Measurements from ENCODE around the gene SLC2A9. TPM values are rescaled to one million over a fixed set of nuclear protein-coding genes. Genes with fewer than 3 reads are reported as not detected.

SLC2A9 gene
- total and polyA plus RNA-seq, 2 of the 4 experiments (the other 2 are of a cell fraction): 0.72 to 2.1 TPM

GRCh38 chr4:9891740-9892139 is 129.6 kb downstream of the SLC2A9 start:
- H3K14ac ChIP-seq (replicated peaks; ENCODE audit: low read depth, low read length): no peak overlapping the region
- H3K4me1 ChIP-seq (ENCODE audit: control insufficient read depth, insufficient read depth, low read length): no peaks in the 10 kb centered on the region
- H2AFZ ChIP-seq (replicated peaks; ENCODE audit: low read length, poor library complexity): no peak overlapping the region
- no peaks in the 10 kb centered on the region for H3K79me1 ChIP-seq (ENCODE audit: low read depth in 1 of 2, low read length in 2 of 2)
- H3K9me3 ChIP-seq (ENCODE audit: control insufficient read depth, insufficient read depth, low read length): no peaks in the 10 kb centered on the region
- H2AK5ac ChIP-seq (ENCODE audit: low read depth, low read length): no peak overlapping the region
- no peak overlapping the region for H2BK20ac ChIP-seq (ENCODE audit: low read depth, low read length)
- no peaks in the 10 kb centered on the region; the same call in 1 of the 2 replicates for H3K9me1 ChIP-seq (ENCODE audit: insufficient read depth, low read length)
- H3K23ac ChIP-seq (ENCODE audit: low read depth, low read length): no peak overlapping the region
- H4K20me1 ChIP-seq (ENCODE audit: insufficient read depth, low read length): no peaks in the 10 kb centered on the region
- intact Hi-C loops (cut with micrococcal nuclease): loop anchor here (10.0 kb wide), 1 partner anchor 127 kb away; no protein-coding TSS in a partner anchor
- BruUV-seq (replicated peaks): no TSS peak
- H3K18ac ChIP-seq (ENCODE audit: low read depth, low read length): no peak overlapping the region
- H3K27ac ChIP-seq (ENCODE audit: insufficient read depth, low read length): no peak overlapping the region
- TF ChIP-seq CEBPB (IDR thresholded peaks at IDR 0.05; ENCODE audit: low read depth, low read length) (no peak), BHLHE40 (IDR thresholded peaks at IDR 0.05; ENCODE audit: low read depth, low read length) (no peak), CTCF (conservative IDR thresholded peaks at IDR 0.05; ENCODE audit: low read depth, low read length) (no peak), NFE2L2 (IDR thresholded peaks at IDR 0.05; ENCODE audit: low read depth, low read length) (no peak), RAD21 (IDR thresholded peaks at IDR 0.05; ENCODE audit: low read length) (no peak), RFX5 (IDR thresholded peaks at IDR 0.05; ENCODE audit: low read depth, low read length) (no peak), MAZ (IDR thresholded peaks at IDR 0.05; ENCODE audit: borderline replicate concordance, low read depth, low read length) (no peak)
- H3K56ac ChIP-seq (ENCODE audit: extremely low read depth, insufficient read depth, low read length): no peak overlapping the region
- no peak overlapping the region for H3K4me2 ChIP-seq (ENCODE audit: low read depth, low read length)
- H2AK9ac ChIP-seq (replicated peaks; ENCODE audit: low read depth, low read length, poor library complexity): no peak overlapping the region
- in situ Hi-C loops (cut with MboI; ENCODE audit: low sequenced_read_pairs): no loop called here
- no peaks in the 10 kb centered on the region; the same call in 1 of the 2 replicates for H3K27me3 ChIP-seq (ENCODE audit: control insufficient read depth, insufficient read depth, low read length)
- no peak overlapping the region for H3K4me3 ChIP-seq (ENCODE audit: insufficient read depth, low read depth, low read length)
- no peak overlapping the region for H4K8ac ChIP-seq (ENCODE audit: low read depth in 2 of 2, low read length in 2 of 2)
- no peak overlapping the region for H2BK15ac ChIP-seq (ENCODE audit: low read depth, low read length)
- no peaks in the 10 kb centered on the region for H3K36me3 ChIP-seq (ENCODE audit: control insufficient read depth, insufficient read depth, low read length)
- CTCF ChIA-PET: no interaction called here
- H4K5ac ChIP-seq (ENCODE audit: low read depth, low read length): no peak overlapping the region
- H3K9ac ChIP-seq (ENCODE audit: low read depth, low read length): no peak overlapping the region
- ATAC-seq (ENCODE audit: low read depth) (no peak), DNase-seq (no peak)
- dilution Hi-C loops (cut with HindIII; ENCODE audit: low sequenced_read_pairs, unreplicated experiment): no loop called here
- H4K91ac ChIP-seq (ENCODE audit: insufficient read depth, low read depth, low read length): no peak overlapping the region
- H2BK120ac ChIP-seq (ENCODE audit: low read depth, low read length): no peak overlapping the region
- H3K4ac ChIP-seq (ENCODE audit: low read depth, low read length): no peak overlapping the region
- no peak overlapping the region for H2BK5ac ChIP-seq (ENCODE audit: low read depth, low read length, poor library complexity, severe bottlenecking)
- WGBS, 2 experiments (ENCODE audit: extremely low coverage in 2 of 2, insufficient read length in 1 of 2): 40% methylated on average over 3 of the region's 7 CpGs; no CpG with 5 or more reads in 1 of the 2 experiments
- POLR2A ChIA-PET (ENCODE audit: unreplicated experiment): no interaction called here
